CD14-positive monocyte (primary cell): ENCODE results near the gene GRIP1. TPM values are rescaled to one million over a fixed set of nuclear protein-coding genes. Genes with fewer than 3 reads are reported as not detected.
"Not testable (repeated sequence)": the region's sequence is repeated elsewhere in the genome, so short reads cannot be mapped to it uniquely, and the experiment has no call there.

Experiments
- DNase-seq, 3 donors: peaks; one replicate each; pipeline ENCODE4 v3.0.0-alpha.2; 2011 to 2022
- H2AFZ ChIP-seq: 2 replicates; pipeline ENCODE4 v1.6.0; 2012; ENCODE audit warnings: mild to moderate bottlenecking, low read depth, low read length, inconsistent platforms; ENCODE audit not compliant: insufficient read depth, poor library complexity, severe bottlenecking
- H3K27ac ChIP-seq, 2 donors: 1 replicate in 1 of 2; 2 replicates in 1 of 2; pipeline ENCODE4 v1.5.1; 2012 to 2013; ENCODE audit warnings: low read length in 2 of 2, control low read depth in 1 of 2, inconsistent platforms in 1 of 2, low read depth in 1 of 2, mild to moderate bottlenecking in 1 of 2
- H3K27me3 ChIP-seq, 2 donors: one replicate each; pipeline versions ENCODE4 v1.6.0 to v1.6.1; 2011 to 2013; ENCODE audit warnings: low read length in 2 of 2; ENCODE audit not compliant: control insufficient read depth in 2 of 2, insufficient read depth in 2 of 2
- H3K36me3 ChIP-seq, 2 donors: replicated peaks in 1 of 2; 1 replicate in 1 of 2; 2 replicates in 1 of 2; pipeline versions ENCODE4 v1.5.1 to v1.6.1; 2012 to 2013; ENCODE audit warnings: low read length in 2 of 2, control low read depth in 1 of 2, inconsistent platforms in 1 of 2, mild to moderate bottlenecking in 1 of 2; ENCODE audit not compliant: insufficient read depth in 2 of 2, control insufficient read depth in 1 of 2
- H3K4me1 ChIP-seq, 2 donors: 1 replicate in 1 of 2; 2 replicates in 1 of 2; pipeline versions ENCODE4 v1.5.1 to v1.6.1; 2012 to 2013; ENCODE audit warnings: low read length in 2 of 2, control low read depth in 1 of 2, inconsistent platforms in 1 of 2, mild to moderate bottlenecking in 1 of 2, moderate library complexity in 1 of 2; ENCODE audit not compliant: insufficient read depth in 2 of 2, control insufficient read depth in 1 of 2
- H3K4me2 ChIP-seq: replicated peaks from 2 replicates; pipeline ENCODE3; 2012; ENCODE audit warnings: low read length, moderate library complexity, mild to moderate bottlenecking; ENCODE audit not compliant: poor library complexity, severe bottlenecking; ENCODE audit errors: extremely low read depth
- H3K4me3 ChIP-seq, 3 experiments: fragments of 200-600 bp in 1 of 3; sonication (generic) in 1 of 3; replicated peaks in 1 of 3; 1 replicate in 2 of 3; 2 replicates in 1 of 3; pipeline ENCODE4 v1.5.1; 2011 to 2013; ENCODE audit warnings: low read length in 3 of 3, mild to moderate bottlenecking in 3 of 3, control low read depth in 2 of 3, low read depth in 2 of 3, inconsistent platforms in 1 of 3, moderate library complexity in 1 of 3
- H3K79me2 ChIP-seq: 2 replicates; pipeline ENCODE4 v1.6.0; 2012; ENCODE audit warnings: mild to moderate bottlenecking, control low read depth, inconsistent platforms, low read length, moderate library complexity; ENCODE audit not compliant: insufficient read depth
- H3K9ac ChIP-seq: 2 replicates; pipeline ENCODE4 v1.6.0; 2017; ENCODE audit warnings: low read length, mild to moderate bottlenecking; ENCODE audit not compliant: insufficient read depth, poor library complexity, severe bottlenecking
- H3K9me3 ChIP-seq, 2 donors: replicated peaks in 1 of 2; 1 replicate in 1 of 2; 2 replicates in 1 of 2; pipeline versions ENCODE4 v1.5.1 to v1.6.1; 2012 to 2013; ENCODE audit warnings: low read length in 2 of 2, control low read depth in 1 of 2; ENCODE audit not compliant: control insufficient read depth in 1 of 2, insufficient read depth in 1 of 2
- H4K20me1 ChIP-seq: 2 replicates; pipeline ENCODE4 v1.6.0; 2012; ENCODE audit warnings: mild to moderate bottlenecking, low read length, control low read depth, moderate library complexity; ENCODE audit not compliant: insufficient read depth
- H3K27ac Mint-ChIP-seq, 7 donors: one replicate each; pipeline ENCODE4 v1.8.0; 2020; ENCODE audit warnings: mild to moderate bottlenecking in 7 of 7, mixed read lengths in 7 of 7, moderate library complexity in 6 of 7, inconsistent platforms in 2 of 7
- H3K27me3 Mint-ChIP-seq, 3 donors: one replicate each; pipeline ENCODE4 v1.8.0; 2021 to 2022; ENCODE audit warnings: low read depth in 3 of 3, mild to moderate bottlenecking in 3 of 3, mixed read lengths in 3 of 3, moderate library complexity in 3 of 3, inconsistent platforms in 1 of 3
- H3K36me3 Mint-ChIP-seq, 2 donors: one replicate each; pipeline ENCODE4 v1.8.0; 2020; ENCODE audit warnings: mixed read lengths in 2 of 2, inconsistent platforms in 1 of 2, mild to moderate bottlenecking in 1 of 2
- H3K4me1 Mint-ChIP-seq: one replicate; pipeline ENCODE4 v1.8.0; 2020; ENCODE audit warnings: mild to moderate bottlenecking, mixed read lengths
- H3K4me3 Mint-ChIP-seq, 2 donors: one replicate each; pipeline ENCODE4 v1.8.0; 2020; ENCODE audit warnings: mild to moderate bottlenecking in 2 of 2, mixed read lengths in 2 of 2, moderate library complexity in 1 of 2
- H3K9me3 Mint-ChIP-seq, 7 donors: one replicate each; pipeline ENCODE4 v1.8.0; 2020 to 2022; ENCODE audit warnings: mixed read lengths in 7 of 7, mild to moderate bottlenecking in 6 of 7, moderate library complexity in 6 of 7, inconsistent platforms in 2 of 7
- WGBS: methylation state at CpG from one replicate; pipeline ENCODE4 v1.1.5; 2013; ENCODE audit warnings: missing lambda C conversion rate; ENCODE audit not compliant: insufficient coverage; 5-methylcytosine and 5-hydroxymethylcytosine counted together
- intact Hi-C, 2 donors: fragments of 100-400 bp; cut with micrococcal nuclease; formaldehyde crosslinking; loops; one replicate each; pipeline versions ENCODE4 v1.15.0 to v1.15.1; 2023
- polyA plus RNA-seq, 3 donors: library from polyadenylated mRNA; depleted of rRNA in 1 of 3; unstranded in 2 of 3; stranded (reverse) in 1 of 3; fragments of 300-500 nt in 2 of 3; fragments of >200 nt in 1 of 3; fragmentation: Illumina TruSeq in 2 of 3; gene quantifications; 1 replicate in 2 of 3; 2 replicates in 1 of 3; pipeline ENCODE4 v1.2.3, GENCODE V29; 2012 to 2021
- TF ChIP-seq, protein P1 (sequence below): fragments of 200-600 bp; IDR thresholded peaks from one replicate; pipeline ENCODE4 v1.8.0; 2022; ENCODE audit warnings: antibody characterized with exemption, mild to moderate bottlenecking

GRIP1 gene
- polyA plus RNA-seq, 3 donors: 0.21 TPM; not detected in 2

DNA sequence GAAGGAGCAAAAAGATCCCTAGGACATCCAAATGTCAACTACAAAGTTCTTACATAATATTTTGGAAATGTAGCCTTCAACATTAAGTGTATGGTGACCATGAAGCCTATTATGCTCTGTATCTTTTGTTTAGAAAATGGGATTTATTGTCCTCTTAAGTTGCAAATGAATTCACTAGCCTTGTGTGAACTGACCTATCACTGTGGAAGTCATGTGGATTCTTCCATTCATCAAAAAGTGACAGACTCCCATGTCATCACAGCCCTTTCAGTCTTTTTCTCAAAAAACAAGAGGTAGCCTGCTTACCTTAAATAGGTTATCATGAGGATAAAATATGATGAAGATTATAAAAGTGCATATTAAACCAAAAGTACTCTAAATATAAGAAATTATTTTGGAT lies 179.9 kb downstream of the GRIP1 start:
- no peak overlapping the region for H3K4me3 Mint-ChIP-seq
- peaks cover 1 to 3% (median 3%) of the 10 kb centered on the region in 3 donors for H3K27me3 Mint-ChIP-seq
- DNase-seq: no peak
- H3K36me3 ChIP-seq: no peaks in the 10 kb centered on the region
- no peaks in the 10 kb centered on the region for H3K4me1 Mint-ChIP-seq
- H3K27me3 ChIP-seq: no peaks in the 10 kb centered on the region
- H3K79me2 ChIP-seq: no peaks in the 10 kb centered on the region
- H4K20me1 ChIP-seq: no peaks in the 10 kb centered on the region
- no peaks in the 10 kb centered on the region for H3K4me1 ChIP-seq
- H3K9me3 ChIP-seq: no peaks in the 10 kb centered on the region
- H3K4me2 ChIP-seq: no peak overlapping the region
- H3K36me3 Mint-ChIP-seq: no peaks in the 10 kb centered on the region
- intact Hi-C loops: no loop called here
- H3K4me3 ChIP-seq: no peak overlapping the region
- peaks cover 0 to 3% (median 0%) of the 10 kb centered on the region in 7 donors for H3K9me3 Mint-ChIP-seq
- H3K27ac Mint-ChIP-seq: no peak overlapping the region
- TF ChIP-seq, protein P1, sequence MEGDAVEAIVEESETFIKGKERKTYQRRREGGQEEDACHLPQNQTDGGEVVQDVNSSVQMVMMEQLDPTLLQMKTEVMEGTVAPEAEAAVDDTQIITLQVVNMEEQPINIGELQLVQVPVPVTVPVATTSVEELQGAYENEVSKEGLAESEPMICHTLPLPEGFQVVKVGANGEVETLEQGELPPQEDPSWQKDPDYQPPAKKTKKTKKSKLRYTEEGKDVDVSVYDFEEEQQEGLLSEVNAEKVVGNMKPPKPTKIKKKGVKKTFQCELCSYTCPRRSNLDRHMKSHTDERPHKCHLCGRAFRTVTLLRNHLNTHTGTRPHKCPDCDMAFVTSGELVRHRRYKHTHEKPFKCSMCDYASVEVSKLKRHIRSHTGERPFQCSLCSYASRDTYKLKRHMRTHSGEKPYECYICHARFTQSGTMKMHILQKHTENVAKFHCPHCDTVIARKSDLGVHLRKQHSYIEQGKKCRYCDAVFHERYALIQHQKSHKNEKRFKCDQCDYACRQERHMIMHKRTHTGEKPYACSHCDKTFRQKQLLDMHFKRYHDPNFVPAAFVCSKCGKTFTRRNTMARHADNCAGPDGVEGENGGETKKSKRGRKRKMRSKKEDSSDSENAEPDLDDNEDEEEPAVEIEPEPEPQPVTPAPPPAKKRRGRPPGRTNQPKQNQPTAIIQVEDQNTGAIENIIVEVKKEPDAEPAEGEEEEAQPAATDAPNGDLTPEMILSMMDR: no peak
- H2AFZ ChIP-seq: no peak overlapping the region
- H3K9ac ChIP-seq: no peak overlapping the region
- no peak overlapping the region for H3K27ac ChIP-seq

DNA sequence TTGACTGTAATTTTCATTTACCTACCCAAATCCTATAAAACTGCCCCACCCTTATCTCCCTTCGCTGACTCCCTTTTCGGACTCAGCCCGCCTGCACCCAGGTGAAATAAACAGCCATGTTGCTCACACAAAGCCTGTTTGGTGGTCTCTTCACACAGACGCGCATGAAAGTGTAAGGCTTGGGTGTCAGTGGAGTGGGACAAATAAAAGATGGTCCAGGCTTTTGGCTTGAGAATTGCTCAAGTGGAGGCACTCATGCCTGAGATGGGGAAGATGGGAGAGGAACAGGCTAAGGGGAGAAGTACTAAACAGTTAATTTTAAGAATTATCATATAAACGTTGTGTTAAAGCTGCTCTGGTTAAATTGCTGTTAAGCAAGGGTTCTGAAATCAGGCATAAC lies 180.8 kb downstream of the GRIP1 start:
- H3K9ac ChIP-seq, H3K4me1 Mint-ChIP-seq, intact Hi-C loops, H3K36me3 Mint-ChIP-seq, H3K36me3 ChIP-seq, H3K27ac Mint-ChIP-seq, H4K20me1 ChIP-seq, H3K4me2 ChIP-seq, H3K4me3 ChIP-seq, H3K9me3 ChIP-seq, DNase-seq, H3K27me3 ChIP-seq, H3K4me3 Mint-ChIP-seq, H3K9me3 Mint-ChIP-seq, H3K27ac ChIP-seq, H3K79me2 ChIP-seq, H3K27me3 Mint-ChIP-seq, H2AFZ ChIP-seq, H3K4me1 ChIP-seq: not testable (repeated sequence)
- 100% methylated on average over 2 of the region's 6 CpGs for WGBS
